Spleen (tissue), 11 donors: ENCODE data around the gene ITPKB. TPM values are rescaled to one million over a fixed set of nuclear protein-coding genes. Genes with fewer than 3 reads are reported as not detected.

ENCODE experiments used
- DNase-seq: peaks from one replicate; pipeline ENCODE4 v3.0.0-alpha.2; 2020
- H3K27ac ChIP-seq, 8 donors: fragments of 200-600 bp; sonication (generic) in 7 of 8; 1 replicate in 4 of 8; 2 replicates in 4 of 8; pipeline versions ENCODE4 v1.5.0 to v1.8.0; 2016 to 2021; ENCODE audit warnings: inconsistent platforms in 4 of 8, mild to moderate bottlenecking in 4 of 8, moderate library complexity in 1 of 8
- H3K27me3 ChIP-seq, 7 donors: fragments of 200-600 bp; sonication (generic) in 6 of 7; replicated peaks in 1 of 7; 1 replicate in 4 of 7; 2 replicates in 3 of 7; pipeline versions ENCODE4 v1.5.0 to v1.8.0; 2016 to 2021; ENCODE audit warnings: inconsistent platforms in 3 of 7, mild to moderate bottlenecking in 1 of 7
- H3K36me3 ChIP-seq, 6 donors: fragments of 200-600 bp; sonication (generic) in 5 of 6; 1 replicate in 4 of 6; 2 replicates in 2 of 6; pipeline versions ENCODE4 v1.5.0 to v1.8.0; 2016 to 2021; ENCODE audit warnings: inconsistent platforms in 2 of 6
- H3K4me1 ChIP-seq, 6 donors: fragments of 200-600 bp; sonication (generic) in 5 of 6; 1 replicate in 3 of 6; 2 replicates in 3 of 6; pipeline versions ENCODE4 v1.5.0 to v1.8.0; 2016 to 2021; ENCODE audit warnings: inconsistent platforms in 3 of 6
- H3K4me3 ChIP-seq, 8 donors: fragments of 200-600 bp; sonication (generic) in 7 of 8; 1 replicate in 4 of 8; 2 replicates in 4 of 8; pipeline versions ENCODE4 v1.5.0 to v1.8.0; 2016 to 2021; ENCODE audit warnings: inconsistent platforms in 4 of 8, mild to moderate bottlenecking in 4 of 8, moderate library complexity in 2 of 8
- H3K9me3 ChIP-seq, 8 donors: fragments of 200-600 bp; sonication (generic) in 7 of 8; 1 replicate in 4 of 8; 2 replicates in 4 of 8; pipeline versions ENCODE4 v1.5.0 to v1.8.0; 2016 to 2021; ENCODE audit warnings: inconsistent platforms in 4 of 8
- POLR2A ChIP-seq, 3 donors: fragments of 450-650 bp; IDR thresholded peaks; one replicate each; pipeline ENCODE4 v1.5.1; 2017; ENCODE audit warnings: antibody characterized with exemption in 3 of 3, mild to moderate bottlenecking in 1 of 3
- POLR2AphosphoS5 ChIP-seq, 3 donors: sonication (generic); formaldehyde crosslinking; IDR thresholded peaks; one replicate each; pipeline ENCODE4 v1.5.1; 2017; ENCODE audit warnings: antibody characterized with exemption in 3 of 3
- WGBS, 5 donors: extraction: QIAGEN DNeasy Blood & Tissue Kit in 3 of 5; methylation state at CpG; one replicate each; pipeline versions ENCODE4 v1.1.5 to v1.1.7; 2013 to 2018; 5-methylcytosine and 5-hydroxymethylcytosine counted together
- intact Hi-C: fragments of 100-400 bp; cut with DNase I; formaldehyde crosslinking; loops from one replicate; pipeline ENCODE4 v1.15.0; 2023; ENCODE audit warnings: low total_unique reads
- polyA plus RNA-seq, 3 donors: library from polyadenylated mRNA; stranded (reverse); fragments of 200-250 nt; gene quantifications; one replicate each; pipeline ENCODE4 v1.2.1, GENCODE V29; 2013
- total RNA-seq, 7 donors: library from RNA; depleted of rRNA in 3 of 7; stranded (reverse); fragments of >200 nt in 3 of 7; fragmentation: NEBNext Ultra II Directional in 4 of 7; extraction: Animal tissue kit (Norgen Biotek cat#: 25700) in 4 of 7; gene quantifications; one replicate each; pipeline versions ENCODE4 v1.1.0 to v1.2.1, GENCODE V29; 2016 to 2021
- TF ChIP-seq, protein P1 (sequence below), 11 experiments: fragments of 200-600 bp in 7 of 11; fragments of 450-650 bp in 4 of 11; sonication (generic) in 4 of 11; IDR thresholded peaks in 8 of 11; conservative IDR thresholded peaks in 3 of 11; 1 replicate in 7 of 11; 2 replicates in 4 of 11; pipeline versions ENCODE4 v1.4.0 to v1.8.0; 2016 to 2021; ENCODE audit warnings: antibody characterized with exemption in 11 of 11, inconsistent platforms in 4 of 11, mild to moderate bottlenecking in 1 of 11
- donor health status: healthy with polysubstance abuse.
- donor health status: DM: no; HTN: no; CAD: no; lungs with moderate emphysema.
- donor health status: DM: no; HTN: no; CAD: no.
- donor health status: Bipolar disorder and iron deficiency.
- donor health status: healthy.
- donor health status: DM: no; HTN: no; CAD: no.
- donor health status: DM: yes; HTN: yes; CAD: no.

Gene ITPKB
- total and polyA plus RNA-seq, 10 donors: 8.5 to 74.6 (median 59.6) TPM

- 66 to 82% (median 78%) methylated on average over 17 to 19 of the region's 19 CpGs for WGBS, 5 donors
- peak; percentile 46 for DNase-seq
- peaks cover 0 to 30% (median 14%) of the 10 kb centered on the region in 6 donors for H3K4me1 ChIP-seq
- peak overlapping the region in 1 of 8 donors; percentile 57 for H3K27ac ChIP-seq
- peaks cover 0 to 12% (median 4%) of the 10 kb centered on the region in 7 donors for H3K27me3 ChIP-seq
- intact Hi-C loops: loop anchor here (10.0 kb wide), 1 partner anchor 179 kb away; no protein-coding TSS in a partner anchor
- no peak overlapping the region for H3K4me3 ChIP-seq
- no peaks in the 10 kb centered on the region for H3K9me3 ChIP-seq
- no peak for TF ChIP-seq POLR2A (IDR thresholded peaks at IDR 0.05)
- no peak for TF ChIP-seq POLR2AphosphoS5 (IDR thresholded peaks at IDR 0.05)
- TF ChIP-seq, protein P1, sequence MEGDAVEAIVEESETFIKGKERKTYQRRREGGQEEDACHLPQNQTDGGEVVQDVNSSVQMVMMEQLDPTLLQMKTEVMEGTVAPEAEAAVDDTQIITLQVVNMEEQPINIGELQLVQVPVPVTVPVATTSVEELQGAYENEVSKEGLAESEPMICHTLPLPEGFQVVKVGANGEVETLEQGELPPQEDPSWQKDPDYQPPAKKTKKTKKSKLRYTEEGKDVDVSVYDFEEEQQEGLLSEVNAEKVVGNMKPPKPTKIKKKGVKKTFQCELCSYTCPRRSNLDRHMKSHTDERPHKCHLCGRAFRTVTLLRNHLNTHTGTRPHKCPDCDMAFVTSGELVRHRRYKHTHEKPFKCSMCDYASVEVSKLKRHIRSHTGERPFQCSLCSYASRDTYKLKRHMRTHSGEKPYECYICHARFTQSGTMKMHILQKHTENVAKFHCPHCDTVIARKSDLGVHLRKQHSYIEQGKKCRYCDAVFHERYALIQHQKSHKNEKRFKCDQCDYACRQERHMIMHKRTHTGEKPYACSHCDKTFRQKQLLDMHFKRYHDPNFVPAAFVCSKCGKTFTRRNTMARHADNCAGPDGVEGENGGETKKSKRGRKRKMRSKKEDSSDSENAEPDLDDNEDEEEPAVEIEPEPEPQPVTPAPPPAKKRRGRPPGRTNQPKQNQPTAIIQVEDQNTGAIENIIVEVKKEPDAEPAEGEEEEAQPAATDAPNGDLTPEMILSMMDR (IDR thresholded peaks at IDR 0.05 in 8 of 11, conservative IDR thresholded peaks at IDR 0.05 in 3 of 11): no peak
- no peaks in the 10 kb centered on the region for H3K36me3 ChIP-seq
Measured at GRCh38 chr1:226603858-226604559, 135.1 kb downstream of the ITPKB start.

- Histone ChIP-seq H3K4me1 (peaks cover 0 to 30% (median 14%) of the 10 kb centered on the region in 6 donors), H3K27me3 (peaks cover 0 to 6% (median 0%) of the 10 kb centered on the region in 7 donors), H3K27ac (peak overlapping the region in 6 of 8 donors; percentile 31 to 59 (median 47)), H3K4me3 (peak overlapping the region in 3 of 8 donors; percentile 4 to 37 (median 27)), H3K9me3 (no peaks in the 10 kb centered on the region), H3K36me3 (no peaks in the 10 kb centered on the region)
- peak; percentile 44 for DNase-seq
- intact Hi-C loops: loop anchor here (10.0 kb wide), 1 partner anchor 178 kb away; no protein-coding TSS in a partner anchor
- 48 to 73% (median 66%) methylated on average over 8 of the region's 8 CpGs for WGBS, 5 donors
- peak in 1 of 3 donors; percentile 38 for TF ChIP-seq POLR2AphosphoS5 (IDR thresholded peaks at IDR 0.05)
- TF ChIP-seq POLR2A (IDR thresholded peaks at IDR 0.05): no peak
Measured at GRCh38 chr1:226603022-226603857, 135.8 kb downstream of the ITPKB start.

DNA sequence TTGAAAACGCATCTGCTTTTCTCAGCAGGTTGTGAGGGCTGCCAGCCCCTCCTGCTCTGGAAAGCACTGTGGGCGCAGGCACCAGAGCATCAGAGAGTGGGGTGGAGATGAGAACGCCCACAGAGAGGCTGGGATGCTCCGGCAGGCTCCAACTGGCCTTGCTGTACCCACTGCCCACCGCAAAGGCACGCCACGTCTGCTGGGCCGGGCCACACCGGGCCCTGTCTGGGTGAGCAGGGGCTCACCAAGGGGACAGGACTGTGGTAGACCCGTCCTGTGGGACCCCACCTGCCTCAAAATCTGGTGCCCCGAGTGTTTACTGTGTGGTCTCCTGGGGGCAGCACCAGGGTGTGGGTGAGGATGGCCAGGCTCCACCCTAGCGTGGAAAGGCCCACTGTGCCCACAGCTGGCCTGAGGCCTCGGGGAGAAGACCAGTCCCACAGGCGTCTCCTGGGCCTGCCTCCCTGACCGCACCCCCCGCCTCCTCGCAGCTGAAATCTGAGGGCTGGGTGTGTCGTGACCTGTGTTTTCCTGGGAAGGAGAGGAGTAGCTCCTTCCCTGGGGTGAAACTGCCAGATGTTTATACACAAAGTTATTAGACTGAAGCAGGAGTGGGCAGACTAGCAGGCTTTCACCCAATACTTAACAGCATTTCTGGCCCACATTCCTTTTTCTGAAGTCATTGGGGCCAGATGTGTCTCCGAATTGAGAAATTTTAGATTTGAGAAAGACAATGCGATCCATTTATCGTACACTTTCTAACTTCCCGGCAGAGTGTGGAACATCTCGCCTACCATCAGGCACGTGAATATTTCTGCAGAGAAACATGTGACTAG is 136.7 kb downstream of the ITPKB start:
- Histone ChIP-seq H3K36me3 (no peaks in the 10 kb centered on the region), H3K4me3 (no peak overlapping the region), H3K4me1 (peaks cover 0 to 30% (median 14%) of the 10 kb centered on the region in 6 donors), H3K27me3 (peaks cover 0 to 7% (median 0%) of the 10 kb centered on the region in 7 donors), H3K27ac (peak overlapping the region in 5 of 8 donors; percentile 31 to 59 (median 48)), H3K9me3 (no peaks in the 10 kb centered on the region)
- intact Hi-C loops: loop anchor here (10.0 kb wide), 1 partner anchor 178 kb away; no protein-coding TSS in a partner anchor
- TF ChIP-seq POLR2A (IDR thresholded peaks at IDR 0.05): no peak
- TF ChIP-seq POLR2AphosphoS5 (IDR thresholded peaks at IDR 0.05): peak in 1 of 3 donors; percentile 7
- TF ChIP-seq, protein P1 (IDR thresholded peaks at IDR 0.05 in 8 of 11, conservative IDR thresholded peaks at IDR 0.05 in 3 of 11): no peak
- WGBS, 5 donors: 76 to 86% (median 83%) methylated on average over 20 to 24 of the region's 24 CpGs
- DNase-seq: peak; percentile 68

DNA sequence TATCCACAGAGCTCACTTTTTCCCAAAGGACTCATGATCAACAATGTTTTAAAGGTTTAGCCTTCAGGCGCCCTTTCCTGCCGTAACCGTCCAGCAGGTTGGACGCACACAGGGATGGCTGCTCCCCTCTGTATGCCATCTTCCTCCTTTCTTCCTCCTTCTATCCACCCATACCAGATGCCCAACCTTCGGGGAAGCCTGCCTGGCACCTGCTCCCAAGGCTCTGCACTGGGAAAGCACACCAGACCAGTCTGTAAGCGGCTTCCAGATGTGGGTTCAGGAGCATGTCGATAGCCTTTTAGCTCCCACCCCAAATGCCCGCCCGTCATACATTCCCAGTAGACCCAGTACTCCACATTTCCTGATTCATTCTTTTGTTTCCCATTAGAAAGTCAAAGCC is 137.6 kb downstream of the ITPKB start:
- DNase-seq: peak; percentile 46
- no peak overlapping the region for H3K27ac ChIP-seq
- H3K4me1 ChIP-seq: peaks cover 0 to 30% (median 14%) of the 10 kb centered on the region in 6 donors
- no peak overlapping the region for H3K4me3 ChIP-seq
- no peaks in the 10 kb centered on the region for H3K9me3 ChIP-seq
- 87 to 97% (median 95%) methylated on average over 9 of the region's 9 CpGs for WGBS, 5 donors
- intact Hi-C loops: loop anchor here (10.0 kb wide), 1 partner anchor 177 kb away; no protein-coding TSS in a partner anchor
- TF ChIP-seq POLR2A (IDR thresholded peaks at IDR 0.05): no peak
- TF ChIP-seq, protein P1 (IDR thresholded peaks at IDR 0.05 in 8 of 11, conservative IDR thresholded peaks at IDR 0.05 in 3 of 11): no peak
- TF ChIP-seq POLR2AphosphoS5 (IDR thresholded peaks at IDR 0.05): no peak
- H3K36me3 ChIP-seq: no peaks in the 10 kb centered on the region
- H3K27me3 ChIP-seq: peaks cover 0 to 7% (median 0%) of the 10 kb centered on the region in 7 donors
